GM23248 (cell line): Measurements from ENCODE around the gene DAND5. TPM values are rescaled to one million over a fixed set of nuclear protein-coding genes. Genes with fewer than 3 reads are reported as not detected.

Source experiments
- DNase-seq: peaks from one replicate; pipeline ENCODE4 v3.0.0-alpha.2; 2015
- H2AFZ ChIP-seq: fragments of 200-600 bp; sonication (generic); 2 replicates; pipeline ENCODE4 v1.6.1; 2016; ENCODE audit warnings: antibody characterized with exemption
- H3F3A ChIP-seq: fragments of 200-600 bp; sonication (generic); 2 replicates; pipeline ENCODE4 v1.6.1; 2016; ENCODE audit warnings: mild to moderate bottlenecking, antibody characterized with exemption, mixed run types; ENCODE audit not compliant: insufficient read depth
- H3K27ac ChIP-seq: fragments of 200-600 bp; sonication (generic); 2 replicates; pipeline ENCODE4 v1.5.1; 2016; ENCODE audit warnings: mild to moderate bottlenecking
- H3K27me3 ChIP-seq: fragments of 200-600 bp; sonication (generic); replicated peaks from 2 replicates; pipeline ENCODE4 v1.6.1; 2016; ENCODE audit warnings: mild to moderate bottlenecking; ENCODE audit not compliant: insufficient read depth
- H3K36me3 ChIP-seq: fragments of 200-600 bp; sonication (generic); 2 replicates; pipeline ENCODE4 v1.6.1; 2016; ENCODE audit warnings: low read depth, mild to moderate bottlenecking
- H3K4me1 ChIP-seq: fragments of 200-600 bp; sonication (generic); 2 replicates; pipeline ENCODE4 v1.6.1; 2016; ENCODE audit warnings: mild to moderate bottlenecking; ENCODE audit not compliant: insufficient read depth
- H3K4me2 ChIP-seq: fragments of 200-600 bp; sonication (generic); one replicate; pipeline ENCODE4 v1.6.1; 2016; ENCODE audit warnings: mild to moderate bottlenecking; ENCODE audit not compliant: unreplicated experiment
- H3K4me3 ChIP-seq: fragments of 200-600 bp; sonication (generic); 2 replicates; pipeline ENCODE4 v1.5.1; 2016; ENCODE audit warnings: mild to moderate bottlenecking
- H3K79me2 ChIP-seq: fragments of 200-600 bp; sonication (generic); 2 replicates; pipeline ENCODE4 v1.6.1; 2016; ENCODE audit warnings: mild to moderate bottlenecking; ENCODE audit not compliant: insufficient read depth
- H3K9ac ChIP-seq: fragments of 200-600 bp; sonication (generic); 2 replicates; pipeline ENCODE4 v1.6.1; 2016; ENCODE audit warnings: mild to moderate bottlenecking
- H3K9me2 ChIP-seq: fragments of 200-600 bp; sonication (generic); 2 replicates; pipeline ENCODE4 v1.6.1; 2016; ENCODE audit warnings: mixed run types, mild to moderate bottlenecking, moderate library complexity; ENCODE audit not compliant: insufficient read depth
- H3K9me3 ChIP-seq: fragments of 200-600 bp; sonication (generic); one replicate; pipeline ENCODE4 v1.6.1; 2017; ENCODE audit warnings: low read depth
- H4K20me1 ChIP-seq: fragments of 200-600 bp; sonication (generic); 2 replicates; pipeline ENCODE4 v1.6.0; 2016; ENCODE audit not compliant: insufficient read depth
- EZH2 ChIP-seq: fragments of 200-600 bp; sonication (generic); IDR thresholded peaks from 2 replicates; pipeline ENCODE4 v1.6.1; 2018; ENCODE audit warnings: antibody characterized with exemption, mild to moderate bottlenecking; ENCODE audit not compliant: insufficient read depth, poor library complexity, severe bottlenecking
- EZH2phosphoT487 ChIP-seq: fragments of 200-600 bp; sonication (generic); IDR thresholded peaks from 2 replicates; pipeline ENCODE4 v1.6.1; 2018; ENCODE audit warnings: antibody characterized with exemption, moderate library complexity, mild to moderate bottlenecking, low read depth; ENCODE audit not compliant: insufficient read depth
- WGBS, 2 experiments: methylation state at CpG; one replicate each; pipeline ENCODE4 v1.1.6; 2015 to 2017; ENCODE audit warnings: low lambda C conversion rate in 2 of 2, low coverage in 1 of 2; ENCODE audit errors: missing lambda C conversion rate in 2 of 2; 5-methylcytosine and 5-hydroxymethylcytosine counted together
- in situ Hi-C: fragments of 300-500 bp; cut with MboI; formaldehyde crosslinking; loops from 2 replicates; pipeline ENCODE4 v1.15.0; 2020
- polyA plus RNA-seq: library from polyadenylated mRNA; unstranded; fragments of >200 nt; fragmentation: Nextera tagmentation; extraction: Ambion mirVana; gene quantifications from 2 replicates; pipeline ENCODE4 v1.2.1, GENCODE V29; 2016
- total RNA-seq: library from RNA; depleted of rRNA; stranded (reverse); fragments of >200 nt; shearing (Covaris generic); gene quantifications from 2 replicates; pipeline ENCODE4 v1.2.3, GENCODE V29; 2014

The DAND5 gene
- total and polyA plus RNA-seq, 2 experiments from 2014 or later = not detected

- in situ Hi-C loops = no loop called here
- H4K20me1 ChIP-seq = no peaks in the 10 kb centered on the region
These were observed 32.3 kb downstream of the DAND5 start for GRCh38 chr19:13001502-13002165.

GRCh38 chr19:13002166-13002898 is 33.0 kb downstream of the DAND5 start:
- H3K4me2 ChIP-seq = peak overlapping the region; percentile 86
- peak; percentile 82 for DNase-seq

More at GRCh38 chr19:13001502-13002165, 32.3 kb downstream of the DAND5 start:
- Histone ChIP-seq H3K27me3 (no peaks in the 10 kb centered on the region), H3K9me3 (no peaks in the 10 kb centered on the region), H3K9me2 (no peaks in the 10 kb centered on the region), H3K79me2 (peaks cover 100% of the 10 kb centered on the region), H3F3A (no peaks in the 10 kb centered on the region; the same call in 1 of the 2 replicates), H3K4me1 (peaks cover 40% of the 10 kb centered on the region), H3K36me3 (0 out of 2 replicates have a peak, but pooled peaks cover 4% of the 10 kb centered on the region), H3K4me3 (peak overlapping the region; percentile 59), H3K9ac (peak overlapping the region; percentile 80), H3K27ac (peak overlapping the region; percentile 84), H3K4me2 (peak overlapping the region; percentile 86), H2AFZ (peak overlapping the region; percentile 21; the same call in 1 of the 2 replicates)
- no peak for TF ChIP-seq EZH2
- no peak for TF ChIP-seq EZH2phosphoT487
- 5 to 11% methylated on average over 32 to 39 of the region's 41 CpGs for WGBS, 2 experiments
- peak; percentile 75 for DNase-seq

DNA sequence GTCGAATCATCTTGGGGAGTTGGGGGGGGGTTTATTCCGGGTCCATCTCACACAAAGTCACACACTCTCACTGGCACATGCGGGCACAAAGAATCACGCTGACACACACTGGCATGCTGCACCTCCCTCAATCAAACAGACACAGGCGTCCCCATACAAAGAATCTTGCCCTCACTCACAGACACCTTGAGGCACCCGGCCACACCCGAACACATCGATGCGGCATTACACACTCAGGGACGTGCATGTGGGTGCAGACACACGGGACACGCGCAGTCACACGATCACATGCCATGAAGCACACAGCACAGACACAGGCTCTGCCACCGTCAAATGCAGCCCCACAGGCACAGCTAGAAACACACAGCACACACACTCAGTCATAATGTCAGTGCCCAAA is 33.7 kb downstream of the DAND5 start:
- Histone ChIP-seq H3K4me3 (peak overlapping the region; percentile 59), H3K9me2 (no peaks in the 10 kb centered on the region), H3K9me3 (no peaks in the 10 kb centered on the region), H3F3A (no peaks in the 10 kb centered on the region; the same call in 1 of the 2 replicates), H3K79me2 (peaks cover 100% of the 10 kb centered on the region), H3K36me3 (0 out of 2 replicates have a peak, but pooled peaks cover 4% of the 10 kb centered on the region), H2AFZ (no peak overlapping the region), H3K4me1 (peaks cover 42% of the 10 kb centered on the region), H3K27me3 (no peaks in the 10 kb centered on the region), H3K27ac (peak overlapping the region; percentile 84), H3K4me2 (peak overlapping the region; percentile 86), H3K9ac (peak overlapping the region; percentile 80), H4K20me1 (no peaks in the 10 kb centered on the region)
- 31 to 32% methylated on average over 15 of the region's 15 CpGs for WGBS, 2 experiments
- in situ Hi-C loops = no loop called here
- TF ChIP-seq EZH2phosphoT487 (no peak), EZH2 (no peak)
- DNase-seq = no peak

More at GRCh38 chr19:13002166-13002898, 33.0 kb downstream of the DAND5 start:
- Histone ChIP-seq H3K27me3 (no peaks in the 10 kb centered on the region), H3K27ac (peak overlapping the region; percentile 84), H3K4me3 (peak overlapping the region; percentile 59), H3F3A (no peaks in the 10 kb centered on the region; the same call in 1 of the 2 replicates), H3K36me3 (0 out of 2 replicates have a peak, but pooled peaks cover 4% of the 10 kb centered on the region), H3K9me2 (no peaks in the 10 kb centered on the region), H4K20me1 (no peaks in the 10 kb centered on the region), H3K4me1 (peaks cover 46% of the 10 kb centered on the region), H3K9me3 (no peaks in the 10 kb centered on the region), H3K79me2 (peaks cover 100% of the 10 kb centered on the region), H3K9ac (peak overlapping the region; percentile 80), H2AFZ (peak overlapping the region; percentile 21; the same call in 1 of the 2 replicates)
- in situ Hi-C loops = no loop called here
- 8 to 11% methylated on average over 7 to 17 of the region's 29 CpGs for WGBS, 2 experiments
- no peak for TF ChIP-seq EZH2
- TF ChIP-seq EZH2phosphoT487 = no peak

GRCh38 chr19:13004273-13004672 is 34.9 kb downstream of the DAND5 start:
- Histone ChIP-seq H3F3A (no peaks in the 10 kb centered on the region; the same call in 1 of the 2 replicates), H3K4me2 (no peak overlapping the region), H3K9me3 (no peaks in the 10 kb centered on the region), H3K9ac (no peak overlapping the region), H3K4me3 (no peak overlapping the region), H3K4me1 (peaks cover 35% of the 10 kb centered on the region), H2AFZ (no peak overlapping the region), H4K20me1 (no peaks in the 10 kb centered on the region), H3K9me2 (no peaks in the 10 kb centered on the region), H3K36me3 (no peaks in the 10 kb centered on the region), H3K27me3 (no peaks in the 10 kb centered on the region), H3K27ac (no peak overlapping the region), H3K79me2 (peaks cover 100% of the 10 kb centered on the region)
- TF ChIP-seq EZH2phosphoT487 (no peak), EZH2 (no peak)
- in situ Hi-C loops = no loop called here
- DNase-seq = no peak
- 63 to 69% methylated on average over 7 of the region's 7 CpGs for WGBS, 2 experiments
